Measurements from ENCODE around the gene PPP2R1B. TPM values are rescaled to one million over a fixed set of nuclear protein-coding genes. Genes with fewer than 3 reads are reported as not detected.
A peak's percentile ranks its signal among the peaks of the same experiment; 100 is the strongest.
"Not testable (repeated sequence)": the region's sequence is repeated elsewhere in the genome, so short reads cannot be mapped to it uniquely, and the experiment has no call there.

PPP2R1B gene
- total RNA-seq, 1 donor from 2014 or later: 7.8 TPM

DNA sequence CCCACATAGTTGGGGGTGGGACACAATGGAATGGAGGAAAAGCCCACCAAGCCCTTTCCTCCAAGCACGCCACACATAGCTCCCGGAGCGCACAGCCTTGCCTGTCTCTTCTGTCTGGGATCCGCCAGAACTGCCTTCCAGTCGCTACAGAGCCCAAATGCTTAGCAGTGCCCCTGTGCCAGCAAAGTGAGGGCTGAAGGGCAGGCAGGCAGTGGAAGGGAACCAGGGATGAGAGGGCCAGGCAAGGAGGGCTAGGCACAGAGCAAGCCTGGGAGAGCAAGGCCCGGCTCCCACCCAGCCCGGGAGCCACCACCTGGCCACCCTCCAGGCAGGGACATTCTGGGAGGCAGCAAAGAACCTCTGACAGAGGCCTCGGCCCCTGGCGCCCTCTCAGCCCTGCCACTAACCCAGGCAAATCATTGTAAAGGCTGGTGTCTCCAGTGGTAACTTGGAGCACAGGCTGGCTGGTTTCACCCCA is 32.5 kb downstream of the PPP2R1B start:
- intact Hi-C loops (cut with DNase I): loop anchor here (2.0 kb wide), 1 partner anchor 25 kb away; no protein-coding TSS in a partner anchor
- DNase-seq (ENCODE audit: missing footprints): no peak
- no peak for ATAC-seq

DNA sequence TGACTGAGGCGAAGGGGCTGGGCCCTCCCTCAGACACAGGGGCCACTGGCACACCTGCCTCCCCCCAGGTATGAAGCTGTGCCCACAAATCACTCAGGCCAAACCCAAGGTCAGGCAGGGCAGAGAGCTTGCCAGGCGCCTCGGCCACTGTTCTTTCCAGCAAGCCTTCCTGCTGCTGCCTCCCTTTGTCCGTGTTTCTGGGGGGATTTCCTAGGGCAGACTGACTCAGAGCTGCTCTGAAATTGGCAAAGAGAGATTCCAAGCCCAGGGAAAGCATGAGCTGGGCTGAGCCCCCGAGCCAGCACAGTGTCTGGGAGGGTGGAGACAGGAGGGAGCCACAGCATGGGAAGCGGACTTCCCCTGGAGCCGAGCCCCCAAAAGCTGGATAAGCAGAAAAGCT is 33.2 kb downstream of the PPP2R1B start:
- intact Hi-C loops (cut with DNase I): no loop called here
- DNase-seq (ENCODE audit: missing footprints): no peak
- peak; percentile 43 for ATAC-seq

DNA sequence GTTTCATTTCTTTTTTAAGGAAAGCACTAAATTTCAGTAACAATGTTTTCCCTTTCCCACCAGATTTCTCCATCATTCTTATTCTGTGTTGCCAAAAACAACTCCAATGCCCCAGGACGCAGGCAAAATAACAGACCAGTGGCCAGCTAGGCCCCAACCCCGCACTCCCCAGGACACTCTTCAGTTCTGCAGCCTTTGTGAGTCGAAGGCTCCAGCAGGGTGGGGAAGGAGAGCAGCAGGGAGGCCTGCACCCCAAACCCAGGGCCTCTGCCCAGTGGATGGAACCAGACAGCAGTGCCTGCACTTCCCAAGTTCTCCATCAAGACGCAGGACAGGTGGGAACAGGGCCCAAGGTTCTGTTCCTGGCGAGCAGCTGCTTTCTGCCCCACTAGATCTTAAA is 34.4 kb downstream of the PPP2R1B start:
- DNase-seq (ENCODE audit: missing footprints): no peak
- no peak for ATAC-seq
- intact Hi-C loops (cut with DNase I): no loop called here

DNA sequence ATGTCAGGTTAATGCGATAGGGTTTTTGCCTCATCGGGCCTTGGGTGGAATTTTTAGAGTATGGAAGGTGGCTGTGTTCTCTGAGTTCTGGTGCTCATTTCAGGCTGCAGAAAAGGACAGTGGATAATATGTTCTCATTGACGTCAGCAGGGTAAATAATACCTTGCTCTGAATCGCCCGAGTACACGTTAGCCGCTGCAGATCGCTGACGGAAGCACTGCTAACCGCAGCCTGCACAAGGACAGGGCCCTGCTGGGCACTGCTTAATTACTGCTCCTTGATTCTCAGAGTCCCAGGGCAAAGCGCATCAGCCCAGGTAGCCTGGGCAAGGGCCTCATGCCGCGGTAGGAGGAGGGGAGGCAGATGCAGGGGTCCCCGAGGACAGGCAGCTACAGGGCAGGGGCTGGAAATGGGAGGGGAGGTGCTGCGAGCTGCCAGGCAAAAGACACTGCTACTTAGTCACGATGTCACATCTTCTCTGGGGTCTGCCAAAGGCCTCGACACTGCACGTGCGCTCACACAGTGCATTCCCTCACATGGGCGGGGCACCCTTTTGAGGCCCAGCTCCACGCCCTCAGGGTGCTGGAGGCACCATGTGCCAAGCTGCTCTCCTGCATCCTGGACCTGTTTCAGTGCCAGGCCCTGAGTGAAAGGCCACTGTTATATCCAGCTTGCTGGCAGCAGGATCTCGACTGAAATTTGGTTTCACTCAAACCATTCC is 35.2 kb downstream of the PPP2R1B start:
- ATAC-seq (peak; percentile 20), DNase-seq (ENCODE audit: missing footprints) (no peak)
- intact Hi-C loops (cut with DNase I): no loop called here

DNA sequence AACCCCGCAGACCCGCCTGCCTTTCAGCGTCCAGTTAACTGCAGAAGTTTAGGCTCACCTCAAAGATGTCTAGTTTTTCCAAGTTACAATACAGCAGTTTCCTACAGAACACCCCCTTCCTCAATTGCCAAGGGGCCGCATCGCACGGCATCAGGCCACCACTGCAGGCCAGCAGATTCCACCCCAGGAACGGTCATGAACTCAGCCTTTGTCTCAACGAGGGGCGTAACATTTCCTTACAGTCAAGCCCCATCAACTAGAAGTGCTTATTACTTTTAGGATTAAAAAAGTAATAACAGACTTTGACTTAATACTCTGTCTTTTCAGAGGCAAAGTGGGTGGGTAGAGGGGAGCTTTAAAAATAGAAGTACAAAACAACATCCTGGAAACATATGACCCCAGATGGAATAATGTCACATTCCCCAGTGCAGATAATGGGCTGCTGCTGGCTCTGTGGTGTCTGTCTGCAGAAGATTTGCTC is 36.3 kb downstream of the PPP2R1B start:
- no peak for DNase-seq (ENCODE audit: missing footprints)
- no peak for ATAC-seq
- intact Hi-C loops (cut with DNase I): no loop called here

DNA sequence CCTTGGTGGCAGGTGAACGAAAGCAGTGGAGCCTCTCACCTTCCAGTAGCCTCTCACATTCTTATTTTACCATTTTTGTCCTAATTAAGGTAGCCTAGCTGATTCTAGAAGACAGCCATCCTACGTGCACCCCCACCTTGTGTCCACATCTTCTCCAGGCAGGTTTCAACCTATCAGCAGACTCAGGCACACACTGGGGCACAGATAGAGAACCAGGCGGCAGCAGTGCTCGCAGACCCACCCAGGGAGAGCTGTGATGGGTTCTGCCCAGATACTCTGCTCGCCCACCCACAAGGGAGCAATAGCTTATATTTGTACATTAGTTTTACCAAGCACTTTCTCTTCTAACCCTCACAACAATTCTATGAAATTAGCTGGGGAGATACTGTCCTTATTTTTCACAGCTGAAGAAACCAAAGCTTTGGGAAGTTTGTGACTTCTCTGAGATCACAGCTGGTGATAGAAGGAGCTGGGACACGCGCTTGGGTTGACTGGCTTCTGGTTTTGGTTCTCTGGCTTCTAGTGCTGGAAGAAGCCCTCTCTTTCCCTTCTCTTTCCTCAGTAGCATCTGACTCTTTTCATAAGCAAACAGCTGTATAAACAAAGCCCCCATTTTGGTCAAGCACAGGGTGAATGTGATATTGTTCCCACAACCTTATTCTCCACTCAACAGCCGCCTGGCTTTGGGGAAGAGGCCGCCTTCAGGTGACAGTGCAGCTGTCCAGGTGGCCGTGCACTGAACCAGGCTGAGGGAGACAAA is 36.9 kb downstream of the PPP2R1B start:
- DNase-seq (ENCODE audit: missing footprints) (no peak), ATAC-seq (no peak)
- intact Hi-C loops (cut with DNase I): no loop called here

DNA sequence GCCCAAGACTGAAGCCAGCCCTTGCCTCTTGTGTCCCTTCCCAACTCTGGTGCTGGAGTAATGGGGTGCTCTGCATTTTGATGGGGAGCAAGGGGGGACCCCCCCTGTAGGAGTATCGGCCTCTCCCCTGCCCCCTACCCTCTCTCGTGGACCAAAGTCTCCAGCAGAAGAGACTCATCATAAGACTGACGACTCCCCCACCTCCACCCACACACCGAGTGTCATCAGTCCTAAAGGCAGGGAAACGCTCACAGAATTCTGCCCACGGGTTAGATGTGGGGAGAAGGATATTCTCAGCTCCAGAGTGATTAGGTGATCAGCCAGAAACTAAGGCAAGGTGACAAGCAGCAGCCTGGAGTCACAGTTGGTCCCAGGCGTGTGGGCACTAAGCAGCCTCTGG is 38.8 kb downstream of the PPP2R1B start:
- no peak for DNase-seq (ENCODE audit: missing footprints)
- intact Hi-C loops (cut with DNase I): no loop called here
- no peak for ATAC-seq

DNA sequence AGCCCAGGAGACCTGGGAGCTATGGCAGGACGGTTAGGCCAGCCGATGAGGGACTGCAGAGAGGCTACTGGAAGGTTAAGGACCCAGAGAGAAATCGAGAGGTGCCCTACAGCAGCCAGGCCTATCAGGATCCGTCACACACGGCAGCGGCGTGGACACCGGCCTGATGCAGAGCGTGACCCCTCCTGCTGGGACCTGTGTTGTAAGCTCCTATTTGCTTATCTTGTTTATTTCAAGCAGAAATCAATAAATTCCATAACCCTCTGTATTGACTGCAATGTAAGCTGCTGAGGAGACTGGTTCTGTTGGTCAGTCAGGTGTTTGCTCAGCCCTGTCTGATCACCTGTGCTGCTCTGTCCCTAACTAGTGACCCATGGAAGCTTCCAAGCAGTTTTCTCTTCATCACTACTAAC is 39.9 kb downstream of the PPP2R1B start:
- DNase-seq (ENCODE audit: missing footprints) (no peak), ATAC-seq (no peak)
- intact Hi-C loops (cut with DNase I): no loop called here

DNA sequence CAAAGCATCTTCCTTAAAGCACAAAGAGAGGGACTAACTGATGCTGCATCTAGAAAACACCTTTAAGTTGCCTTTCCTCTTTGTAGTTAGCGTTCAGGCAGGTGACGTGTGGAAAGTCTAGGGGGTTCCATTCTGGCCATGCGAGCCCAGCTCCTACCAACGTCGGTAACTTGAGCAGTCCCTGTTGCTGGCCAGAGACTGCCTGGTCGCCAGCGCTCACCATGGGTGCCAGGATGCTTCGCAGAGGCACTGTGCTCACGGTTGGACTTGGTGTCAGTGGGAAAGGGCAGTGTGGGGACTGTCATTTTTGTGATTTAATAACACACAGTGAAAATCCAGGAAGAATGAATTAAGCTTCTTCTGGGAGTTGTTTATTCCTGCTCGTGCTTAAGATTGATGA is 40.6 kb downstream of the PPP2R1B start:
- intact Hi-C loops (cut with DNase I): no loop called here
- no peak for DNase-seq (ENCODE audit: missing footprints)
- no peak for ATAC-seq

DNA sequence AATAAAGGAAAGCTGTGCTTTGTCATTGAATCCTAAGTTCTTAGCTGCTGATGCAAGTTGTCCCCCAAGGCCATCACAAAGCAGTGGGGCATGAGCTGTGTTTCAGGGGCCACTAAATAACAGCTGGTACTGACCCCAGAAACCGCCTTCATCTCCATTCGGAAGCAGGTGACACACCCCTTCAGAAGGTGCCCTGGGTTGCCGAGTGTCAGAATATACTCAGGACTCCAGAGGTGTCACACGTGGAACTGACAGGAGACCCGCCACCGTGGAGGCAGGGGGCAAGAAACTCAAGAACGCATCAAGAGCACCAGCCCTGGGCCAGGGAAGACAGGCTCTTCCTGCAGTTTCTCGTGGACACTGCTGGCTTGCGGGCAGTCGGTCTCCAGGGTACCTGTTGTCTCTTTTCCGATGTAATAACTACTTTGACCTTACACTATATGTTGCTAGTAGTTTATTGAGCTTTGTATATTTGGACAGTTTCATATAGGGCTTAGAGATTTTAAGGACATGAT is 41.5 kb downstream of the PPP2R1B start:
- DNase-seq (ENCODE audit: missing footprints): no peak
- intact Hi-C loops (cut with DNase I): no loop called here
- ATAC-seq: no peak

DNA sequence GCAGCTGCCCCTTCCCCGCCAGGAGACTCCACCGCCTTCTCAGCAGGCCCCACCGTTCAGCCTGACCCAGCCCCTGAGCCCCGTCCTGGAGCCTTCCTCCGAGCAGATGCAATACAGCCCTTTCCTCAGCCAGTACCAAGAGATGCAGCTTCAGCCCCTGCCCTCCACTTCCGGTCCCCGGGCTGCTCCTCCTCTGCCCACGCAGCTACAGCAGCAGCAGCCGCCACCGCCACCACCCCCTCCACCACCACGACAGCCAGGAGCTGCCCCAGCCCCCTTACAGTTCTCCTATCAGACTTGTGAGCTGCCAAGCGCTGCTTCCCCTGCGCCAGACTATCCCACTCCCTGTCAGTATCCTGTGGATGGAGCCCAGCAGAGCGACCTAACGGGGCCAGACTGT is 42.6 kb downstream of the PPP2R1B start:
- intact Hi-C loops (cut with DNase I): no loop called here
- DNase-seq (ENCODE audit: missing footprints) (no peak), ATAC-seq (peak; percentile 32)

DNA sequence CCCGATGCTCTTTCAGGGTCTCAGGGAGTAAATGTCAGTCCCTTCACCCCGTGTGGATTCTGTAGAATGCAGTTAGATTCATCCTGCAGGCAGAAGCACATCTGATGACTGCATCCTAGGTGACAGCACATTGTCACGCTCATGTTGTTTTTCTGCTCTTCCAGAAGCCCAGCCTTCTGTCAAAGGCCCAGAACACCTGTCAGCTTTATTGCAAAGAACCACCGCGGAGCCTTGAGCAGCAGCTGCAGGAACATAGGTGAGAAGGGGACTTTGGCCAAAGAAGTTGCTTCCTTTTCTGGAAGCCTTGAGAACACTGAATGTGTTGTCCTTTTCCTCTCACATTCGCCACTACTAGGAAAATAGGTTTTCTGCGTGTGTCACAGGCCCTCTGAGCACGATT is 43.7 kb downstream of the PPP2R1B start:
- ATAC-seq (no peak), DNase-seq (ENCODE audit: missing footprints) (no peak)
- intact Hi-C loops (cut with DNase I): no loop called here

DNA sequence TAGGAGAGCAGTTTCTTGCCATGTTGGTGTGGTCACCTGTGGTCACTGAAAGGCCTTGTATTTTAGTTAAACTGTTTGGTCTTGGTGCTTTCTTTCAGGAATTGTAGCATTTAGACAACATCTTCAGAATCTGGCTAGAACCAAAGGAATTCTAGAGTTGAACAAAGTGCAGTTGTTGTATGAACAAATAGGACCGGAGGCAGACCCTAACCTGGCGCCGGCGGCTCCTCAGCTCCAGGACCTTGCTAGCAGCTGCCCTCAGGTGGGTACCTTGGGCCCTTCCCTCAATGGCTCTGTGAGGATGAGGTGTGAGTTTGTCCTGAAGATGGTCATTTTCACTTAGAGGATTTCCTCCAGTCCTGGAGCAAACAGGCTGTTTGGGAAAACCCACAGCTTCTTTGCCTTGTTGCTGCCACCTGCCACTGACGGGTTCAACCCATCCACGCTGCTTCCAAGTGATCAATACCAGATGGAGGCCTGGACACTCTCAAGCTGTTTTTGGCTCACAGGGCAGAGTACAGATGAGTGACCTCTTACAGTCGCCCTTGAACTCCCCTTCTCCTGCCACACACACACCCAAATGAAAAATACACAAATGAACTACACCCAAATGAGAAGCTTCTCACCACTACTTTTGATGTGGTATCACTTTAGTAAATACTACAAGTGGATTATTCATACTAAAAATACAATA is 45.2 kb downstream of the PPP2R1B start:
- intact Hi-C loops (cut with DNase I): no loop called here
- DNase-seq (ENCODE audit: missing footprints) (no peak), ATAC-seq (no peak)

DNA sequence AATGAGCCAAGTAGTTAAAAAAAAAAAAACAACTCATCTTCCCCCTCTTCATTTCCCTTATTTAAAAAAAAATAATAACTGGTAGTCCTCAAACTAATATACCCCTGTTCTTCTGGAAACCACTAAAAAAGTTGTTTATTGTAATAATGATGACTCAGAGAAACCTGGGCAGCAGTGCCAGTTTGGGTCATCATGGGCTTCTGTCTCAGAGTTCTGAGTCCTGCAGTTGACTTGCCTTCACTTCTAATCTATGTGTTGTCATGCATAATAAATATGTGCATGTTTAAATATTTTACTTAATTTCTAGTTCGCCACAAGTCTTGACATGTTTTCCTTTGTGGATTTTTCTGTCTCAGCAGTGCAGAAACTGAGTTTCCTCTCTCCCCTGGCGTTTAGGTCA is 46.8 kb downstream of the PPP2R1B start:
- intact Hi-C loops (cut with DNase I): no loop called here
- no peak for DNase-seq (ENCODE audit: missing footprints)
- no peak for ATAC-seq

DNA sequence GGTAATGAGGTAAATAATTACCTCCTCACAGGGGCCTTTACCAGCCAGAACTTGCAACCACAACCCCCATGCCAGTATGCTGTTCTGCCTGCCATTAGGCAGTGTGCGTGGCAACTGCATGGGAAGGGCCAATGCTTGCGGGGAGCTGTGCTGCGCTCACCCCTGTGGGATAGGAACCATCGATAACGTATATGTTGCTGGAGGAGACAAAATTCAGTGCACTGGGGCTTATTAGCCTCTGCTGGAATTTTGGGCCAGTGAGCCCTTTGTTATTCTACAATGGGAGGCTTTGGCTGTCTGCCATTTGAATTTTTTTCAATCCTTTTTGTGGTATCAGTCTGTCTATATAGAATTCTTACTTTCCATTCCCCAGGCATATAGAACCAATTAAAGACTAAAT is 47.3 kb downstream of the PPP2R1B start:
- DNase-seq (ENCODE audit: missing footprints): no peak
- intact Hi-C loops (cut with DNase I): no loop called here
- no peak for ATAC-seq

DNA sequence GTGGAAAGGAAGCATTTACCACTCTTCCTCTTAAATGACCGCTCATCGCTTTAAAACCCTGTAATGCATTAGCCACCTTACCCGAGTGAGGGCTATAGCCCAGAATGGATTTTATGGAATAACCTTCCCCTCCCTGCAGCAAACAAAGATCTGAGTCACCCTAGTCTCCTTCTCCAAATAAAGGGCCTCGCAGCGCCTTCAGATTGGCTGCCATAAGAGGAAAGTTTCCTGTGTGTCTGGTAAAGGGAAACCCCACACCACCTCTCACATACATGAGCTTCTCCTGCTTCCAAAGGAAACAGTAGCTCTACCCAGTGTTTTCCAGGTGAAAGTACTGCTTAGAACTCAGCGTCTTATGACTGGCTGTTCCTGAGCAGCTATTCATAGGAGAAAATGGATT is 47.8 kb downstream of the PPP2R1B start:
- intact Hi-C loops (cut with DNase I): no loop called here
- ATAC-seq (no peak), DNase-seq (ENCODE audit: missing footprints) (no peak)

DNA sequence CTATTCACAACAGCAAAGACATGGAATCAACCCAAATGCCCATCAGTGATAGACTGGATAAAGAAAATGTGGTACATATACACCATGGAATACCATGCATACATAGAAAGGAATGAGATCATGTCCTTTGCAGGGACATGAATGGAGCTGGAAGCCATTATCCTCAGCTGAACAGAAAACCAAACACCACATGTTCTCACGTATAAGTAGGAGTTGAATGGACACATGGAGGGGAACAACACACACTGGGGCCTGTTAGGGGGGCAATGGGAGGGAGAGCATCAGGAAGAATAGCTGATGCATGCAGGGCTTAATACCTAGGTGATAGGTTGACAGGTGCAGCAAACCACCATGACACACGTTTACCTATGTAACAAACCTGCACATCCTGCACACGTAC is 48.5 kb downstream of the PPP2R1B start:
- ATAC-seq; DNase-seq (ENCODE audit: missing footprints); intact Hi-C loops (cut with DNase I): not testable (repeated sequence)

DNA sequence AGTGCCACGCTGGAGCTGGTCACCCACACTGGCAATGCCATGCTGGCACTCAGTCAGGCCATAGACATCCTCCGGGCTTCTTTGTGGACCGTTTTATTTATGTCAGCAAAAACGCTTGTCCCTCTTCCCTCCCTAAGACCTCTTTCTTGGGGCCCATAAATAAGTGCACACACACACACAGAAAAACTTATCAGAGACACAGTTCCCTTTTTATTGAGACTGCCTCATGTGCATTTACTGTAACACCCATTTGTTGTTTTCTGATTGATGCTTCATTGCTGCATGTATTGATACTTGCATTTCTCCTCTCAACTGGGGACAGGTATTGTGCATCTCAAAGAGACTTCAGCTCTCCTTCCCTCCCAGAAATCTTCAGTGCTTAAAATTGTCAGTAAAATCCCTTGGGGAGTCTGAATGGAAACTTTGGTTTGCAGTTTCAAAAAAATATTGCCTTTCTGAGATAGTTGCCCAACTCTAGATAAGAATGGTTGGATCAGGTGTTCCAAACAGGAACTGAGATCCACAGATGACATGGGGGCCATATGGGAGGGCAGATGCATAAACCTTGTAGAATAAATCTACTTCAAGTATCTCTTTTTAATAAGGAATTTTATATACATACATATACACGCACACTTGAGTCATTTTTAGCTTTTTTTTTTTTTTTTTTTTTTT is 50.9 kb downstream of the PPP2R1B start:
- DNase-seq (ENCODE audit: missing footprints): no peak
- no peak for ATAC-seq
- intact Hi-C loops (cut with DNase I): no loop called here

DNA sequence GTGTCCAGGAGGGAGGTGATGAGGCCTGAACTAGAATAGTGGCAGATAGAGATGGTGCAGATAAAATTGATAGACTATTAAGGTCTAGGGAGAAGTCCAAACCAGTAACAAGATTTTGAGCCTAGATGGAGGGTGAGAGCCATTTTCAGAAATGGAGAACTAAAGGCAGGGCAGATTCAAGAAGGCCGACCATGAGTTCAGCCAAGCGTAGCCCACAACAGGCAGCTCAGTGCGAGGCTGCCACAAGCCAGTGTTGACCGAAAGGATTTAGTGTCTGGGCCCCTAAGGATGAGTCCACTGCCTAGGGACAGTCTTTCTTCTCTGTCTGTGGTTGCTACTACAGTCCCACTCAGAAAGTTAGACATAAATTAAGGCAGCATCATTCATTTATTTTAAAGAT is 51.7 kb downstream of the PPP2R1B start:
- intact Hi-C loops (cut with DNase I): no loop called here
- ATAC-seq: no peak
- no peak for DNase-seq (ENCODE audit: missing footprints)
